Middle frontal gyrus (tissue), 1 donor: Measurements from ENCODE around the gene PDE8A.
"Not testable (repeated sequence)": the region's sequence is repeated elsewhere in the genome, so short reads cannot be mapped to it uniquely, and the experiment has no call there.

Experiments used
- DNase-seq: peaks from one replicate; pipeline ENCODE4 v3.0.0-alpha.2; 2015; ENCODE audit warnings: low spot score; ENCODE audit errors: extremely low spot score

Gene PDE8A

DNA sequence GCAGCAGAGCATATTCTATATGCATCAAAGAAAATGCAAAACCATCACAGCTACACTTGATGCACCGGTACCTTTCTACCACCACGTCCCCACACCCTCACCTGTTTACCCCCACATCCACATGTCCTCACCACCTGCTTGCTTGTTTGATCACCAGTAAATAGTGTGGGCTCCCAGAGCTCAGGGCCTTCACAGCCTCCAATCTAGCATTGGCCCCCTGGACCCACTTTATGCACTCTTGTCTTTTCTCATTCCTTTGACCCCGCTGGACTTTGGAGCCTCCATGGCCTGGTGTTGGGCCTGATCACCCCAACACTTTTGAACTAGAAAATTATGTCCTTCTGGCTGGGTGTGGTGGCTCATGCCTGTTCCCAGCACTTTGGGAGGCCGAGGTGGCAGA is 190.1 kb downstream of the PDE8A start:
- no peak for DNase-seq

DNA sequence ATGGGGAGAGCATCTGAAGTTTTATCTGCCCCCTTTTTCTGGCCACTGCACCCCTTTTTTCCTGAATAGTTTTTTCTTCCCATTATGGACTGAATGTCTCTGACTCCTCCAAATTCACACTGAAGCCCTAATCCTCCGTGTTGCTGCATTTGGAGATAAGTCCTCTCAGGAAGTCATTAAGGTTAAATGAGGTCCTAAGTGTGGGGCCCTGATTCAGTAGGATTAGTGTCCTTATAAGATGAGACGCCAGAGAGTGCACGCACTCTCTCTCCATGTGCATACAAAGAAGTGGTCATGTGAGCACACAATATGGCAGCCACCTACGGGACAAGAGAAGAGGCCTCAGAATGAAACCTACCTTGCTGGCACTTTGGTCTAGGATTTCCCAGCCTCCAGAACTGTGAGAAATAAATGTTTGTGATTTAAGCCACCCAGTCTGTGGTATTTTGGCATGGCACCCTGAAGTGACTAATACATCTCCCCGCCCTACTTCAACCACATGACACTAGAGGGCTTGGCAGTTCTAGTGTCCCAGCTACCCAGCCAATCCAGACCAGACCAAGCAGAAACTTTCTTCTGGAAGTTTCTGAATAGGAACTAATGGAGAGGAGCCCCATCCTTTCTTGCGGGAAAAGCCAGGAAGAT is 191.3 kb downstream of the PDE8A start:
- DNase-seq, result no peak

- DNase-seq, result not testable (repeated sequence)
Measured at GRCh38 chr15:85173630-85174029, 192.0 kb downstream of the PDE8A start.

- no peak for DNase-seq
Measured at GRCh38 chr15:85174521-85174920, 192.9 kb downstream of the PDE8A start.

DNA sequence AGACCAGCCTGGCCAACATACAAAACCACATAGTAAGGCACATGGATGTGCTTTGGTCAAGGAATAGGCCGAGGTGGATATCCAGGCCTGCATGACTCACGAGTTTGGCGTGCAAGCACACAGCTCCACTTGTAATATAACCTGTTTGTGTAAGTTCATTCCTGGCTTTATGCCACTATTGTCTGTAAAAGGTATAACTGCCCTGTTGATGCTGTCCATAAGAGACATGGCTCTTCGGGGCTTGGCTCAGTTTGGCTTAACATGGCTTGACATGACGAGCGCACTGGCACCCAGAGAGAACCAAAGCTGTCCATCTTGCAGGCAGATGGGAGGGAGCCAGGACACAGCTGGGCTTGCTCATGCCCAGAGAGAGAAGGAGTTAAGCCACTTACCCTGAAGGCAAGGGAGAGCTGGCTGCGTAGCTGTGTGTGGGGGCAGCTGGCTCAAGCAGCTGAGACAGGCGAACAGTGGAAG is 195.4 kb downstream of the PDE8A start:
- DNase-seq, result not testable (repeated sequence)

- DNase-seq, result no peak
Measured at GRCh38 chr15:85178308-85178707, 196.7 kb downstream of the PDE8A start.

DNA sequence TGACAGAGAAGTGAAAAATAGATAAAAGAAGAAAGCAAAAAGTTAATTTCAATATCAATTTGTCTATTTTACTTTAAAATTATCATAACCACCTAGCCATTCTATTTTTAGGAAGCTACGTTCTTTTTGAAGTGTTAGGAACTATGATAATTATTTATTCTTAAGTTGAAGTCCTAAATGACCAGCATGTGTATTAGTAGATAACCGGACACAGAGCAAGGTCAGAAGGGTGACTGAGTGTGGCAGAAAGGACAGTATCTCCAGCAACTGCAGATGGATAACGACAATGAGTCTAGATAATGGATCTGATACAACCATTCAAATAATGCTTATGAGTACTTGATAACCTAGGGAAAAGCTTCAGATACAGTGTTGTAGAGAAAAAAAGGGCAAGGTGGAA is 198.0 kb downstream of the PDE8A start:
- no peak for DNase-seq

DNA sequence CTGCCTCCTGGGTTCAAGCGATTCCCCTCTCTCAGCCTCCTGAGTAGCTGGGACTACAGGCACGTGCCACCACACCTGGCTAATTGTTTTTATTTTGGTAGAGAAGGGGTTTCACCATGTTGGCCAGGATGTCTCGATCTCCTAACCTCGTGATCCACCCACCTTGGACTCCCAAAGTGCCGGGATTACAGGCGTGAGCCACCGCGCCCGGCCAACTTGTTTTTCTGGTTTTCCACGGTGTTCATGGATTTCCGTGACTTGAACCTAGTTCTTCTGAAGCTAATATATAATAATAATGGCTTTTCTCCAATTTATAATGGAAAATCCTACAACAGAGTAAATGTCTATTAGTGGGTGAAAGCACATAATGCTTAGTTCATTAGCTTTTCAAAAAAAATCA is 203.7 kb downstream of the PDE8A start:
- not testable (repeated sequence) for DNase-seq

GRCh38 chr15:85188171-85188577 is 206.5 kb downstream of the PDE8A start:
- DNase-seq, result not testable (repeated sequence)
